CD4-positive, alpha-beta T cell treated with Interleukin-1 beta for 1 hour (primary cell): ENCODE data around the gene RICTOR.
"Not testable (repeated sequence)": the region's sequence is repeated elsewhere in the genome, so short reads cannot be mapped to it uniquely, and the experiment has no call there.

Source experiments
- DNase-seq, 2 donors: peaks; one replicate each; pipeline ENCODE4 v3.0.0-alpha.2; 2020 to 2022

RICTOR gene

DNA sequence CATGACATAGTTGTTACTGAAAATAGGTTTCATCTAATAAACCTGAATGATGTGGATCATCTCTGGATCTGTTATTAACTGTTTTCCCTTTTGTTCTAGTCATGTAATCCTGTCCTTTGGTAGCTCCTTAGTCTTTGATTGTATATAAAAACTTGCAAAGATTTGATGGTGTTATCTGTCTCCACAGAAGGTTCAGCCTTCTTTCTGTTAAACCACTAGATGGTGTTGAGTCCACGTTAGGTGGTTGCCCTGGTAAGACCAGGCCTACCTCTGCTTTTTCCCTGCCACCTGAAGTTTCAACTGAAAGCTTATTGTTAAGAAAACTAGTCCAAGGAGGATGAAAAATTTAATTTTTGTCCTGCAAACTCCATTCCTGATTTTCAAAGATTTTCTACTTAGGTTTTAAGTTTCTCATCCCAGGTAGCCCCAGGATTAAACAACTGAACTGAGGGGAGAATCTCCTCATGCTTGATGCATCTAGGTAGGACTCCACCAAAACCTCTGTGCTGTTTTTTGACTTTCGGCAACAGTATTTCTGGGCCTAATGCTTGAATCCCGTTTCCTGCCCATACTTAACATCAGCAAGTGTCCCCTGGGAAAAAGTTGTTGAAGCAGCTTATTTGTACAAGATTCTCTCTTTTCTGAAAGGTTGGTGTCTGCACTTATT, 68.5 kb downstream of the RICTOR start:
- DNase-seq, result peak; percentile 6 to 34

DNA sequence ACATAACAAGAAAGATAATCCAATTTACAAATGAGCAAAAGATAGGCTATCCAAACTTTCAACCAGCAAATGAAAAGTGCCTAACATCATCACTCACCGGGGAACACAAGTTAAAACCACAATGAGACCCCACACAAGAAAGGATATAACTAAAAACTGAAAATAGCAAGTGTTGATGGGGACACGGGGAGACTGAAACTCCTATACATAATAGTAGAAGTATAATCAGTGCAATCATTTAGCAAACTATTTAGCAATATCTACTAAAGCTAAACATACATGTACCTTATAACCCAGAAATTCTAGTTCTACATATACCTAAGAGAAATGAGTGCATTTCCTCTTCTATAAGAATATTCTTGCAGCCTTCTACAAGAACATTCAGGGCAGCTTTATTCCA, 72.5 kb downstream of the RICTOR start:
- DNase-seq, result no peak

DNA sequence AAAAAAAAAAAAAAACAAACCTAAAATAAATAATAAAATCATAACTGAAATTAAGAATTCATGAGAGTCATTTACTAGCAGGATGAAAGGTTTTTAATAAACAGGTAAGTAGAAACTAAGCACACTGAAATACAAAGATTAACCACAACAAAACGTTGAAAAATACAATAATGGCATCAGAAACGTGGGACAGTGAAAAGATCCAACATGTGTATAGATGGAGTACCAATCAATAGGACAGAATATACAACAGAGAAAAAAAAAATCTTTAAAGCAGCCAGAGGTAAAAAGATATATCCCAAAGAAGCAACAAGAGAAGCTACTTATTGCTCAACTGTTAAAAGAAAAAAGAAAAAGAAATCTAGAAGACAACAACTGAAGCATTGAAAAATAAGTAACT, 75.2 kb downstream of the RICTOR start:
- DNase-seq, result no peak

DNA sequence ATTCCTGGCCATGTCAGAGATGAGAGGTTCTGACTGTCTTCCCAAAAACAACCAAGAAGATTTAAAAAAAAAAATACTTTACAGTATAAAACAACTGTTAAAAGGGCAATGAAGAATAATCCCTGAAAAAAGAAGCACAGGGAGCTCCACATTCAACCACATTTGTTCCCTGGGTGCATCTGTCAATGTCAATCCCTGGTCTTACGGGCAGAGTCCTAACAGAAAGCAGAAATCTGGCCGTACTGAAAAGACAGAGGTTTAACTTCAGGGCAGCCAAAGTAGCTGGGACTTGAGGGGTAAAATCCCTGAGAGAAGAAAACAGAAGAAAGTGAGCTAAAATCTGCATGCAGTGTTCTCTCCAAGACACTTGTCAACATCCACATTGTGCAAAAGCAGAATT, 76.6 kb downstream of the RICTOR start:
- no peak for DNase-seq

DNA sequence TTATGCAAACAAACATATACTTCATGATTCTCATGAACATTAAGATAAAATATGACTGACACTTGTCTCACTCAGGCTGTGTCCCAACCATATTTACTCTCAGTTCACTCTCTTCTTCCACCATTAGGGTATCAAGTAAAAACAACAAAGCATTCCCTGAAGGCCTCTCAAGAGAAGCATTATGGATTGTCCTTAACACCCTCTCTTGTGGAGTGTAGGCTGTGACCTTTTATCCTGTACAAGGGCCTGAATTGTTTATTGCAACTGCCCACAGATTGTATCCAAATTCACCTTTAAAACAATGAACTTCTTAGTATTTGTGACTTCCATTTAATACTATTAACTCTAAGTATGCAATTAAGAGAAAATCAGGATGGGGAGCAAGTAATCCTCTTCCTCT, 78.1 kb downstream of the RICTOR start:
- DNase-seq, result no peak

DNA sequence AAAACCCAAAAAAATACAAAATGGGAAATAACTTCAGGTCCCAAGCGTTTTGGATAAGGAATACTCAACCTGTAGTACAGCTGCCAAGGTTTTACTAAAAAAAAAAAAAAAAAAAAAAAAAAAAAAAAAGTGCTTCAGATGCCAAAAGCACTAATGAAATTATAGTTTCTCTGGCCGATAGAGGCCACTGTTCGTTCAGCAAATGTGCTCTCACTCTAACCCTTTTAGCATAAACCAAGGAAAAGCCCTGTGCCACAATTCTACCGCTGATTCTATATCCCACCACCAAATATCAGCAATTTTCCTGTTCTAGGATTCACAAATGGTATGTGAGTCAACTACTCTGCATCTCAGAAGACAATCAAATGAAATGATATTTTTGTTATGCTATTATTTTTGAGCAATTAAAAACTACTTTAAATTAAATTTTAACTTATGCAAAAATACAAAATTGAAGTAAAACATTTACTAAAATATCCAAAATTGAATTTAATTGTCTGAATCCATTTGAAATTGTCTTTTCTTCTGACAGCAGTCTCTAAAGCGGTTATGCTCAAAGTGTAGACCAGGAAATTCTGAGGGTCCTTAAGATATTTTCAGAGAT, 79.8 kb downstream of the RICTOR start:
- peak; percentile 13 to 44 for DNase-seq

DNA sequence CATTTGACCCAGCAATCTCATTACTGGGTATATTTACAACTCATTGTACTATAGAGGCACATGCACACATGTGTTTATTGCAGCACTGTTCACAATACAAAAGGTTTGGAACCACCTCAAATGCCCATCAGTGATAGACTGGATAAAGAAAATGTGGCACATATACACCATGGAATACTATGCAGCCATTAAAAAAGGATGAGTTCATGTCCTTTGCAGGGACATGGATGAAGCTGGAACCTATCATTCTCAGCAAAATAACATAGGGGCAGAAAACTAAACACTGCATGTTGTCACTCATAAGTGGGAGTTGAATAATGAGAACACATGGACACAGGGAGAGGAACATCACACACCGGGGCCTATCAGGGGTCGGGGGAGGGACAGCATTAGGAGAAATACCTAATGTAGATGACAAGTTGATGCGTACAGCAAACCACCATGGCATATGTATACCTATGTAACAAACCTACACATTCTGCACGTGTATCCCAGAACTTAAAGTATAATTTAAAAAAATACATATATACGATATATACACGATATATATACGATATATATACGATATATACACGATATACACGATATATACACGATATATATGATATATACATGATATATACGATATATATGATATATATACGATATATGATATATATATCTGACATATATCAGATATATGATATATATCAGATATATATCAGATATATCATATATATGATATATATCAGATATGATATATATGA, 84.1 kb downstream of the RICTOR start:
- not testable (repeated sequence) for DNase-seq

DNA sequence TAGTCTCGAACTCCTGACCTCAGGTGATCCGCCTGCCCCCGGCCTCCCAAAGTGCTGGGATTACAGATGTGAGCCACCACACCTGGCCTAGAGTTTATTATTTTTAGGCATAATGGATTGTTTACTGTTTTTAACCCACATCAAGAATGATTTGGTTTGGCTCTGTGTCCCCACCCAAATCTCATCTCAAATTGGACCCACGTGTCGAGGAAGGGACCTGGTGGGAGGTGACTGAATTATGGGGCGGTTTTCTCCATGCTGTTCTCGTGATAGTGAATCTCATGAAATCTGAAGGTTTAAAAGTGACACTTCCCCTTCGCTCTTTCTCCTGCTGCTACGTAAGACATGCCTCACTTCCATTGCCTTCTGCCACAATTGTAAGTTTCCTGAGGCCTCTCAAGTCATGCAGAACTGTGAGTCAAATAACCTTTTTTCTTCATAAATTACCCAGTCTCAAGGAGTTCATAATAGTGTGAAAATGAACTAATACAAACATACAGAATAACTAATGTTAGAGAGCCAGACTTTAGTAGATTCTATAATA, 88.2 kb downstream of the RICTOR start:
- no peak for DNase-seq

DNA sequence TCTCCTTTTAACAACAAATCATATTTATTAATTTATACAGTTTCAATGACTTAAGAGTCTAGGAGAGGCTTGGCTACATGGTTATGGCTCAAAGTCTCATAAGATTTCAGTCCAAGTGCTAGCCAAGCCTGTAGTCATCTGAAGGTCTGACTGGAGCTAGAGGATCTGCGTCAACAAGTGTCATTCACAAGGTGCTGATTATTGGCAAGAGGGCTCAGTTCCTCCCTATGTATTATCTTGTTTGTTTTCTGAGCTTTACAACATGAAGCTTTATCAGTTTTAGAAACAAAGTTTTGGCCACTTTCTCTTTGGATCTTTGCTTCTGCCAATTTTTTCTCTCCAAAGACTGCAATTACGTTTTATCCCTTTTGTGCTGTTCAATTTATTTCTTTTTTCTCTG, 94.7 kb downstream of the RICTOR start:
- DNase-seq, result no peak

DNA sequence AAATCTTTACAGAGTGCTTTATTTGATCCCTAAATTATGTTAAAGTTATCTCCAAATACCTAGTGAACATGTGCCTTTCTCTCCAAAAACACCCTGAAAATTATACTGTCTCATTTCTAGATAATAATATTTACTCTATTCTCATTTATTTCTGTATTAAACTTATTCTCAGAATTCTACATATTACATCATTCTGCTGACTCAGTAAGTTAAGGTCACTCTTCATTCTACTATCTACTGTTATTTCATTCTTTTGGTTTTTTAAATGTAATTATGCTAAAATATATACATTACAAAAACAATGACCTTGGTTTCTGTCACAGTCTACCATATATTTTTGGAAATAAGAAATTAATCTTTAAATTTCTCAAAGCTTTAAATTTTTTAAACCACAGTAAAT, 96.2 kb downstream of the RICTOR start:
- DNase-seq, result no peak

DNA sequence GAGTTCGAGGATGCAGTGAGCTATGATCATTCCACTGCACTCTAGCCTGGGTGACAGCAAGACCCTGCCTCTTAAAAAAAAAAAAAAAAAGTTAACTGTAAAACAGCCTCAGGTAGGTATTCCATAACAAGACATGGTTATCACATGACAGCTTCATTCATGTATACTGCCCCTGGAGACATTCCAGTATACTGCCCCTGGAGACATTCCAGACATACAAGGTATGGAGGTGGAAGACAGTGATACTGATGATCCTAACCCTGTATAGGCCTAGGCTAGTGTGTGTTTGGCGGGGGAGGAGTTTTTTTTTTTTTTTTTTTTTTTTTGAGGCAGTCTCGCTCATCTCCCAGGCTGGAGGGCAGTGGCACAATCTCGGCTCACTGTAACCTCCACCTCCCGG, 105.5 kb downstream of the RICTOR start:
- no peak for DNase-seq

DNA sequence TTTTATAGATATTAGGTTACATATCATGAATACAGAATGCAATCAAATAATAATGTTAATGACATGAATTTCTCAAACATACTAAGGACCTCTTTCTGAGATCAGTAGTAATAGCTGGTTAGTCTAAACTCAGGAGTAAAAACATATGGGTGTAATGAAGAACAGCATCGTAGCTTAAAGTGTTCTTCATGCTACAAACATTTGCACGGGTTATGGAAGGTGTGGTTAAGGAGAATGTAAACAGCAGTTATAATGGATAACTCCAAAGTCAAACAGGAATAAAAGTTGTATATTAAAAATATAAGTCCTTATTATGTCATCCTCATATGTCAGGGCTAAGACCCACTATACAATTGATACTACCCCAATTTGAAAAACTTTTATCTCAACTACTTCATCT, 112.5 kb downstream of the RICTOR start:
- no peak for DNase-seq

DNA sequence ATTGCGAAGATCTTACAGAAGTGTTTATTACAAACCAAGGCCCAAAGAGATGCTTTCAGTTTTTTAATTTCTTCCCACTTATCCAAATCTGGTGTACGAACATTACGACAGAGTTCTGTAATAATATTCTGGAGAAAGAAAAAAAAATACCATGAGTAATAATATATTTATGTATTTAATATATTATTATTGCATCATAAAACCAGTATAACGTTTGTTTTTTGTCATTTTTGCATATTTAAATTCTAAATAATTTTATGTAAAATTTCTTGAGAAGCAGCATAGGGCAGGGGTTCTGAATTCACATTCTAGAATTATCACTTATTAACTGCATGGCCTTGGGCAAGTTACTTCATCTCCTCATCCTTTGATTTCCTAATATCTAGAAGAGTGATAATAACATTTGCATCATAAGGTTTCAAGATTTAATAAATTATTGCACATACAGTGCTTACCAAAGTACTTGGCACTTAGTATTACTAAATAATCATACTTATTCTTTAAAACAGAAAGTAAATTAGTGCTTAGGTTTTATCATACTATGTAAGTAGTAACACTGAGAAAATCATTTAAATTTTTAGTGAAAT, 120.7 kb downstream of the RICTOR start:
- no peak for DNase-seq

DNA sequence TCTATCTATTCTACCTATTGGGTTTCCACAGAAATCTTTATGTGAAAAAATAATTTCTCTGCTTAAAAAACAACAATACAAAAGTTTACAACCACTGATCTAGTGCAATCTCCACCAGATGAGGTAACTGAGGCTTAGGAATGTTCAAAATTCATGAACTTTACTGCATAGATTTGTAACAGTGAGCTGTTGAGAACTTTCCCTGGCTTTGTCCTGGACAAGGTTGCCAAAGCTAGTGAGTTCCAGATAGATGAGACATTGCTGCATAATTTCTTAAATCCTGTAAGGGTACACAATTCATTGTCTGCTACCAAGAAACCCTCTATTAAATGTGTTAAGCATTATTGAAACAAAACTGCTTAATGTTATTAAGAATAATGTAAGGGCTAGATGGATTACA, 125.7 kb downstream of the RICTOR start:
- DNase-seq, result no peak

DNA sequence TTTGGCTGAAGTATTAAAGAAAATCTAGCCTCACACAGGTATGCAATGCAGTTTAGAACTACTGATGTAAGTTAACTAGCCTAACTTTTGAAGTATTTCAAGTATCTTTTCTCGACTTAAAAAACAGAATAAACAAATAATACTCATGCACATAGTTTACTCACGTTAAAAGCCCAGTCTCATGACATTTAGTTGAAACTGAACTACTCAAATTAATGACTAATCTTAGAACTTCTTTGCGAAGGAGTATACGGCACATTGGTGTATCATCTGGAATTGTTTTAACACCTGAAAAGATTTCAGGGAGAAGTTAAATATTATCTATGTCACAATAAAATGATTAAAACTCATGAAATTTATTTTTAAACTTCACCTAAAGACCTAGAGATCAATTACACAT, 129.9 kb downstream of the RICTOR start:
- DNase-seq, result no peak

DNA sequence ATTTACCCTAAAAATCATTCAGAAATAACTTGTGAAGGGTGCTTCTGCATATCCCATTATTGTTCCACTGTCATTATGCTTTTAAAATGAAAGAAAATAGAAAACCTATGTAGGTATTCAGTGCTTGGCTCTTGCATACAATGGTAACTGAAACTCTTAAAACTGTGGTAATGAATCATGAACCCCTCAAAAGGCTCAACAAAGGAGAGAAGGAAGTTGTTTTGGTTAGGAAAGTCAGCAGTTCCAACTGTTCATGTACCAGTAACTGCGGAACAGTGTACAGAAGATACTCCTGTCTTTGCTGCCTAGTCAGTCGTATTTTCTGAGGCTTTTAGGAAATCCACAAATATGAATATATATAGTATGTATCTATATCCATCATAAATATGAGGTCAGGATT, 132.3 kb downstream of the RICTOR start:
- no peak for DNase-seq

DNA sequence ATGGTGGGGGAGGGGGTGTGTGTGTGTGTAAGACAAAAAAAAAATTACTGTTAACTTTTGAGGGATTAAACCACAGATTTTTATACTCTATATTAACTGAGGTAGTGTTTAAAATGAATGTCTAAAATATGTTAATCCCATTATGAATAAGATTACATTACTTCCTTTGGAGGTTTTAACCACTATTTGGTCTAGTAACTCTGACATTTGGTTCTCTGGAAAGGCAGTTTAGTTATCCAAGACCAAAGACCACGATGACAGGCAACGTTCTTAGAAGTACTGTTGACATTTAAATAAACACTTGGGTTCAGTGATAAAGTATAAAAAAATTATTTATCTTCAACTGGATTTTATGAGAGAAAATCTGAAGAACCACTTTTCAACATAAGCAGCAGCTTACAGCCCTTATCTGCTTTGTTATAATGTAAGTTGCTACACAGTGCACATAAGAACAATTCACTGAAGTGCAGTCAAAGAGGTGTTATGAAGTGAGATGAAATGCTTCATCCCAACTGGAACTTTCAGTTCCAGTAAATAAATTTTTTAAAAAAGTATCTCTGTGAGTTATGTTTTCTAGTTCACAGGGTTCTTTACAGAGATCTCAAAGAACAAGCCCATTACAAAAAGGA, 133.9 kb downstream of the RICTOR start:
- no peak for DNase-seq

DNA sequence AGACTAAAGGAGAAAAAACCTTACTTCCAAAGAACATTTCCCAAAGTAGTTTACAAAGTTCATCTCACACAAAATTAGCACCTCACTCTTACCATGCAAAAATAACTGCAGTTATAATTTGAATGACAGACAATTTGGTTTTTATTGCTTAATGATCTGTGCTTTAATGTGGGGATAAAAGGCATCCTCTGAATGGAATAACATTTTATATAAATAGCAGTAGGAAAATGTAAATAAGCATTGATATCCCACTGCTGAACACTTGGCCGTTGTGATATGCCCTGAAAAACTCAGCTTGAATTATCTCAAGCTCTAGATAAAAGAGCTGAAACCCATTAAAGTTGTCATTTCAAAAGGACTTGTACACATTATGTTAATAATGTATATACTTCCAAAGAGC, 135.2 kb downstream of the RICTOR start:
- no peak for DNase-seq

DNA sequence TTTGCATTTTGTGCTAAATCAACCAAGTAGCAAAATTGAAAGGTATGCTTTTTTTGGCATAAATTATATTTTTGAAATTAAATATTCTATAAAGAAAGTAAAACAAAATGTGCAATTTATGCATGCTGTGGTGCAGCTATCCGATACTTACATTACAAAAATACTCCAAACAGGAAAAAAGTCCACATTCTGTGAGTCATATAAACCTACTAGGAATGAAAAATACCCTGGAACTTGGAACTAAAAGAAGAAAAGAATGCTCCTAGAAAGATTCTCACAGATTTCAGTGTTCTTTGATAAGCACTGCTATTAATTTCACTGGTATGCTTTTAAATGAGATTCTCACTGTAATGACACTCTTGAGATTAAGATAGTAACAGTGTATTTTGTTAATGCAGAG, 135.8 kb downstream of the RICTOR start:
- DNase-seq, result no peak

DNA sequence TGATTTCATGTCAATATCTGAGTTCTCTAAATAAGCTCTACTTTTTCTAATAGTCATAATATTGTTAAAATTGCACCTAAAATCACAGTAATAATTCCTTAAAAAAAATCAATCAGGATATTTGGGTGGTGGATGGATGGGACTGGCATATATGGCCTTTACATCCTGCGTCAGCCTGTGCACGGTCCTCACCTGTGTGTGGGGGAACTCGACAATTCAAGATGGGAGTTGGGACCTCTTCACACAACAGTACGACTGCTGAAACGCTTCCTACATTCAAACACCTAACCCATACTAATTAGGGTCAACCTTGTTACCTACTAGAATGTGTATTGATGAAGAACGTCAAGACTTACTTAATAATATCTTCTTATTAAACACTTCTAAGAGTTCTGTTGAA, 137.9 kb downstream of the RICTOR start:
- no peak for DNase-seq

DNA sequence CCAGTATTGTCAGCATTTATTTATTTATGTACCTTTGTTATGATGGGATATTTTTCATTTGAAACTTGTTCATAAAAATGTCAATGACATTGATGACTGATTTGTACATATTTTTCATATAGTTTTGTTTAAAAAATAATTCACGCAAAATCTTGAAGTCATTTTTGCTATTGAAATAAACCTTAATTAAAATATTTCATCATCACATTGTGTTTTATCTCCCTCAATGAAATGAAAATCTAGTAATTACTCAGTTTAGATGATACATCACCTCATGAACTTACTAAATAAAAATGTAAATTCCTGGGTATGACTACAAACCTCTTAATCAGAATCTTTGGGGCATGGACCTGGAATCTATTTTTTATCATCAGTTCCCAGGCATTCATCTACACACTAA, 138.8 kb downstream of the RICTOR start:
- DNase-seq, result no peak

DNA sequence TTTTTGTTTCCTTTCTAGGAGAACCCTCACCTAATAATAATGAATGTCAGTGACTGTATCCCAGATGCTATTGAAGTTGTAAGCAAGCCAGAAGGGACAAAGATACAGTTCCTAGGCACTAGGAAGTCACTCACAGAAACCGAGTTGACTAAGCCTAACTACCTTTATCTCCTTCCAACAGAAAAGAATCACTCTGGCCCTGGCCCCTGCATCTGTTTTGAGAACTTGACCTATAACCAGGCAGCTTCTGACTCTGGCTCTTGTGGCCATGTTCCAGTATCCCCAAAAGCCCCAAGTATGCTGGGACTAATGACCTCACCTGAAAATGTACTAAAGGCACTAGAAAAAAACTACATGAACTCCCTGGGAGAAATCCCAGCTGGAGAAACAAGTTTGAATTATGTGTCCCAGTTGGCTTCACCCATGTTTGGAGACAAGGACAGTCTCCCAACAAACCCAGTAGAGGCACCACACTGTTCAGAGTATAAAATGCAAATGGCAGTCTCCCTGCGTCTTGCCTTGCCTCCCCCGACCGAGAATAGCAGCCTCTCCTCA, 141.3 kb downstream of the RICTOR start:
- DNase-seq, result no peak

DNA sequence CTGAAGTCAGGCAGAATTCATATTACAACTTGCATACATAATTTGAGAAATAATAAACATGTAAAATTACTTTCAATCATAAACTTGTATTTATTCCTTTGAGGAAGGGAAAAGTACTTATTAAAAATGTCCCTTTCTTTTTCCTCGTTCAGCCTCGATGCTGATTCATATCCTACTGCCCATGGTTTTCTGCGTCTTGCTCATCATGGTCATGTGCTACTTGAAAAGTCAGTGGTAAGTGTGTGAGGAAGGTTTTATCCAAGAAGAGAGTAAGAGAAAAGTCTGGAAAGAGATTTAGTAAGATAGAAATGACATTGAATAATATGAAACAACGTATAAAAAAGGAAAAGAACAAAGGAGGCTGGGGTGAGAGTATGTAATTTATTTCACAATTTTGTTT, 142.5 kb downstream of the RICTOR start:
- no peak for DNase-seq
